DOHH2 (cell line): ENCODE data around the gene RIPPLY1.

Source experiments
- EZH2phosphoT487 ChIP-seq: fragments of 200-600 bp; sonication (generic); IDR thresholded peaks from 2 replicates; pipeline ENCODE4 v1.6.1; 2017; ENCODE audit warnings: borderline replicate concordance, mild to moderate bottlenecking, antibody characterized with exemption, low read length, moderate library complexity, mixed read lengths
- TF ChIP-seq, protein P1 (sequence below): fragments of 200-600 bp; sonication (generic); IDR thresholded peaks from one replicate; pipeline ENCODE4 v1.5.1; 2014; ENCODE audit warnings: antibody characterized with exemption, mild to moderate bottlenecking, low read depth, low read length; ENCODE audit not compliant: poor library complexity, severe bottlenecking

GRCh38 chrX:106903291-106903824 lies at the start of gene RIPPLY1:
- no peak for TF ChIP-seq EZH2phosphoT487
- TF ChIP-seq, protein P1, sequence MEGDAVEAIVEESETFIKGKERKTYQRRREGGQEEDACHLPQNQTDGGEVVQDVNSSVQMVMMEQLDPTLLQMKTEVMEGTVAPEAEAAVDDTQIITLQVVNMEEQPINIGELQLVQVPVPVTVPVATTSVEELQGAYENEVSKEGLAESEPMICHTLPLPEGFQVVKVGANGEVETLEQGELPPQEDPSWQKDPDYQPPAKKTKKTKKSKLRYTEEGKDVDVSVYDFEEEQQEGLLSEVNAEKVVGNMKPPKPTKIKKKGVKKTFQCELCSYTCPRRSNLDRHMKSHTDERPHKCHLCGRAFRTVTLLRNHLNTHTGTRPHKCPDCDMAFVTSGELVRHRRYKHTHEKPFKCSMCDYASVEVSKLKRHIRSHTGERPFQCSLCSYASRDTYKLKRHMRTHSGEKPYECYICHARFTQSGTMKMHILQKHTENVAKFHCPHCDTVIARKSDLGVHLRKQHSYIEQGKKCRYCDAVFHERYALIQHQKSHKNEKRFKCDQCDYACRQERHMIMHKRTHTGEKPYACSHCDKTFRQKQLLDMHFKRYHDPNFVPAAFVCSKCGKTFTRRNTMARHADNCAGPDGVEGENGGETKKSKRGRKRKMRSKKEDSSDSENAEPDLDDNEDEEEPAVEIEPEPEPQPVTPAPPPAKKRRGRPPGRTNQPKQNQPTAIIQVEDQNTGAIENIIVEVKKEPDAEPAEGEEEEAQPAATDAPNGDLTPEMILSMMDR, result no peak
